CD14-positive monocyte (primary cell): ENCODE data around the gene PHF23. TPM values are rescaled to one million over a fixed set of nuclear protein-coding genes. Genes with fewer than 3 reads are reported as not detected.
A peak's percentile ranks its signal among the peaks of the same experiment; 100 is the strongest.

ENCODE experiments used
- DNase-seq, 3 donors: peaks; one replicate each; pipeline ENCODE4 v3.0.0-alpha.2; 2011 to 2022
- H2AFZ ChIP-seq: 2 replicates; pipeline ENCODE4 v1.6.0; 2012; ENCODE audit warnings: mild to moderate bottlenecking, low read depth, low read length, inconsistent platforms; ENCODE audit not compliant: insufficient read depth, poor library complexity, severe bottlenecking
- H3K27ac ChIP-seq, 2 donors: 1 replicate in 1 of 2; 2 replicates in 1 of 2; pipeline ENCODE4 v1.5.1; 2012 to 2013; ENCODE audit warnings: low read length in 2 of 2, control low read depth in 1 of 2, inconsistent platforms in 1 of 2, low read depth in 1 of 2, mild to moderate bottlenecking in 1 of 2
- H3K27me3 ChIP-seq, 2 donors: one replicate each; pipeline versions ENCODE4 v1.6.0 to v1.6.1; 2011 to 2013; ENCODE audit warnings: low read length in 2 of 2; ENCODE audit not compliant: control insufficient read depth in 2 of 2, insufficient read depth in 2 of 2
- H3K36me3 ChIP-seq, 2 donors: replicated peaks in 1 of 2; 1 replicate in 1 of 2; 2 replicates in 1 of 2; pipeline versions ENCODE4 v1.5.1 to v1.6.1; 2012 to 2013; ENCODE audit warnings: low read length in 2 of 2, control low read depth in 1 of 2, inconsistent platforms in 1 of 2, mild to moderate bottlenecking in 1 of 2; ENCODE audit not compliant: insufficient read depth in 2 of 2, control insufficient read depth in 1 of 2
- H3K4me1 ChIP-seq, 2 donors: 1 replicate in 1 of 2; 2 replicates in 1 of 2; pipeline versions ENCODE4 v1.5.1 to v1.6.1; 2012 to 2013; ENCODE audit warnings: low read length in 2 of 2, control low read depth in 1 of 2, inconsistent platforms in 1 of 2, mild to moderate bottlenecking in 1 of 2, moderate library complexity in 1 of 2; ENCODE audit not compliant: insufficient read depth in 2 of 2, control insufficient read depth in 1 of 2
- H3K4me2 ChIP-seq: replicated peaks from 2 replicates; pipeline ENCODE3; 2012; ENCODE audit warnings: low read length, moderate library complexity, mild to moderate bottlenecking; ENCODE audit not compliant: poor library complexity, severe bottlenecking; ENCODE audit errors: extremely low read depth
- H3K4me3 ChIP-seq, 3 experiments: fragments of 200-600 bp in 1 of 3; sonication (generic) in 1 of 3; replicated peaks in 1 of 3; 1 replicate in 2 of 3; 2 replicates in 1 of 3; pipeline ENCODE4 v1.5.1; 2011 to 2013; ENCODE audit warnings: low read length in 3 of 3, mild to moderate bottlenecking in 3 of 3, control low read depth in 2 of 3, low read depth in 2 of 3, inconsistent platforms in 1 of 3, moderate library complexity in 1 of 3
- H3K79me2 ChIP-seq: 2 replicates; pipeline ENCODE4 v1.6.0; 2012; ENCODE audit warnings: mild to moderate bottlenecking, control low read depth, inconsistent platforms, low read length, moderate library complexity; ENCODE audit not compliant: insufficient read depth
- H3K9ac ChIP-seq: 2 replicates; pipeline ENCODE4 v1.6.0; 2017; ENCODE audit warnings: low read length, mild to moderate bottlenecking; ENCODE audit not compliant: insufficient read depth, poor library complexity, severe bottlenecking
- H3K9me3 ChIP-seq, 2 donors: replicated peaks in 1 of 2; 1 replicate in 1 of 2; 2 replicates in 1 of 2; pipeline versions ENCODE4 v1.5.1 to v1.6.1; 2012 to 2013; ENCODE audit warnings: low read length in 2 of 2, control low read depth in 1 of 2; ENCODE audit not compliant: control insufficient read depth in 1 of 2, insufficient read depth in 1 of 2
- H4K20me1 ChIP-seq: 2 replicates; pipeline ENCODE4 v1.6.0; 2012; ENCODE audit warnings: mild to moderate bottlenecking, low read length, control low read depth, moderate library complexity; ENCODE audit not compliant: insufficient read depth
- H3K27ac Mint-ChIP-seq, 7 donors: one replicate each; pipeline ENCODE4 v1.8.0; 2020; ENCODE audit warnings: mild to moderate bottlenecking in 7 of 7, mixed read lengths in 7 of 7, moderate library complexity in 6 of 7, inconsistent platforms in 2 of 7
- H3K27me3 Mint-ChIP-seq, 3 donors: one replicate each; pipeline ENCODE4 v1.8.0; 2021 to 2022; ENCODE audit warnings: low read depth in 3 of 3, mild to moderate bottlenecking in 3 of 3, mixed read lengths in 3 of 3, moderate library complexity in 3 of 3, inconsistent platforms in 1 of 3
- H3K36me3 Mint-ChIP-seq, 2 donors: one replicate each; pipeline ENCODE4 v1.8.0; 2020; ENCODE audit warnings: mixed read lengths in 2 of 2, inconsistent platforms in 1 of 2, mild to moderate bottlenecking in 1 of 2
- H3K4me1 Mint-ChIP-seq: one replicate; pipeline ENCODE4 v1.8.0; 2020; ENCODE audit warnings: mild to moderate bottlenecking, mixed read lengths
- H3K4me3 Mint-ChIP-seq, 2 donors: one replicate each; pipeline ENCODE4 v1.8.0; 2020; ENCODE audit warnings: mild to moderate bottlenecking in 2 of 2, mixed read lengths in 2 of 2, moderate library complexity in 1 of 2
- H3K9me3 Mint-ChIP-seq, 7 donors: one replicate each; pipeline ENCODE4 v1.8.0; 2020 to 2022; ENCODE audit warnings: mixed read lengths in 7 of 7, mild to moderate bottlenecking in 6 of 7, moderate library complexity in 6 of 7, inconsistent platforms in 2 of 7
- CTCF ChIP-seq: fragments of 200-600 bp; IDR thresholded peaks from one replicate; pipeline ENCODE4 v1.8.0; 2022; ENCODE audit warnings: antibody characterized with exemption, mild to moderate bottlenecking
- WGBS: methylation state at CpG from one replicate; pipeline ENCODE4 v1.1.5; 2013; ENCODE audit warnings: missing lambda C conversion rate; ENCODE audit not compliant: insufficient coverage; 5-methylcytosine and 5-hydroxymethylcytosine counted together
- intact Hi-C, 2 donors: fragments of 100-400 bp; cut with micrococcal nuclease; formaldehyde crosslinking; loops; one replicate each; pipeline versions ENCODE4 v1.15.0 to v1.15.1; 2023
- polyA plus RNA-seq, 3 donors: library from polyadenylated mRNA; depleted of rRNA in 1 of 3; unstranded in 2 of 3; stranded (reverse) in 1 of 3; fragments of 300-500 nt in 2 of 3; fragments of >200 nt in 1 of 3; fragmentation: Illumina TruSeq in 2 of 3; gene quantifications; 1 replicate in 2 of 3; 2 replicates in 1 of 3; pipeline ENCODE4 v1.2.3, GENCODE V29; 2012 to 2021

PHF23 gene
- polyA plus RNA-seq, 3 donors: 12.0 to 18.0 (median 12.9) TPM

- Histone ChIP-seq H2AFZ (peak overlapping the region; percentile 84), H3K9me3 (peaks cover 0 to 7% of the 10 kb centered on the region in 2 donors), H4K20me1 (no peaks in the 10 kb centered on the region), H3K79me2 (no peaks in the 10 kb centered on the region), H3K36me3 (peaks cover 15 to 36% of the 10 kb centered on the region in 2 donors), H3K4me2 (peak overlapping the region; percentile 97), H3K4me3 (peak overlapping the region; percentile 8 to 81 (median 36)), H3K27me3 (peaks cover 20 to 37% of the 10 kb centered on the region in 2 donors), H3K27ac (no peak overlapping the region), H3K9ac (peak overlapping the region; percentile 60), H3K4me1 (peaks cover 31 to 45% of the 10 kb centered on the region in 2 donors)
- no peak for DNase-seq
- 10% methylated on average over 54 of the region's 54 CpGs for WGBS
- Mint-ChIP-seq H3K4me3 (peak overlapping the region; percentile 76 to 87), H3K4me1 (peaks cover 38% of the 10 kb centered on the region), H3K36me3 (peaks cover 30 to 44% of the 10 kb centered on the region in 2 donors), H3K27ac (no peak overlapping the region), H3K9me3 (peaks cover 0 to 12% (median 9%) of the 10 kb centered on the region in 7 donors), H3K27me3 (peaks cover 36 to 61% (median 56%) of the 10 kb centered on the region in 3 donors)
- intact Hi-C loops: no loop called here
- no peak for TF ChIP-seq CTCF
These were observed 21.6 kb upstream of the PHF23 start for GRCh38 chr17:7260651-7261378.

- H3K27me3 ChIP-seq: peaks cover 20 to 35% of the 10 kb centered on the region in 2 donors
- H3K4me2 ChIP-seq: no peak overlapping the region
- H2AFZ ChIP-seq: peak overlapping the region; percentile 84
- peaks cover 38% of the 10 kb centered on the region for H3K4me1 Mint-ChIP-seq
- 71% methylated on average over 2 of the region's 4 CpGs for WGBS
- H3K9me3 Mint-ChIP-seq: peaks cover 0 to 12% (median 9%) of the 10 kb centered on the region in 7 donors
- H3K9ac ChIP-seq: no peak overlapping the region
- no peak for TF ChIP-seq CTCF
- no peaks in the 10 kb centered on the region for H4K20me1 ChIP-seq
- peaks cover 31 to 45% of the 10 kb centered on the region in 2 donors for H3K4me1 ChIP-seq
- peaks cover 0 to 7% of the 10 kb centered on the region in 2 donors for H3K9me3 ChIP-seq
- no peak overlapping the region for H3K27ac ChIP-seq
- peak overlapping the region in 1 of 2 donors; percentile 87 for H3K4me3 Mint-ChIP-seq
- H3K27ac Mint-ChIP-seq: peak overlapping the region in 1 of 7 donors; percentile 37
- no peak overlapping the region for H3K4me3 ChIP-seq
- no peak for DNase-seq
- intact Hi-C loops: no loop called here
- H3K36me3 Mint-ChIP-seq: peaks cover 32 to 50% of the 10 kb centered on the region in 2 donors
- H3K79me2 ChIP-seq: no peaks in the 10 kb centered on the region
- H3K36me3 ChIP-seq: peaks cover 17 to 42% of the 10 kb centered on the region in 2 donors
- H3K27me3 Mint-ChIP-seq: peaks cover 32 to 55% (median 51%) of the 10 kb centered on the region in 3 donors
These were observed 20.9 kb upstream of the PHF23 start for GRCh38 chr17:7260151-7260550.
